ENCODE results near the gene KRTAP12-4. TPM values are rescaled to one million over a fixed set of nuclear protein-coding genes. Genes with fewer than 3 reads are reported as not detected.
"Not testable (repeated sequence)": the region's sequence is repeated elsewhere in the genome, so short reads cannot be mapped to it uniquely, and the experiment has no call there.

Gene KRTAP12-4
- total RNA-seq, 1 donor from 2014 or later, result not detected

GRCh38 chr21:44661567-44661966, 7.1 kb upstream of the KRTAP12-4 start:
- DNase-seq (ENCODE audit: low spot score), result peak; percentile 15
- ATAC-seq; intact Hi-C loops (cut with DNase I): not testable (repeated sequence)

DNA sequence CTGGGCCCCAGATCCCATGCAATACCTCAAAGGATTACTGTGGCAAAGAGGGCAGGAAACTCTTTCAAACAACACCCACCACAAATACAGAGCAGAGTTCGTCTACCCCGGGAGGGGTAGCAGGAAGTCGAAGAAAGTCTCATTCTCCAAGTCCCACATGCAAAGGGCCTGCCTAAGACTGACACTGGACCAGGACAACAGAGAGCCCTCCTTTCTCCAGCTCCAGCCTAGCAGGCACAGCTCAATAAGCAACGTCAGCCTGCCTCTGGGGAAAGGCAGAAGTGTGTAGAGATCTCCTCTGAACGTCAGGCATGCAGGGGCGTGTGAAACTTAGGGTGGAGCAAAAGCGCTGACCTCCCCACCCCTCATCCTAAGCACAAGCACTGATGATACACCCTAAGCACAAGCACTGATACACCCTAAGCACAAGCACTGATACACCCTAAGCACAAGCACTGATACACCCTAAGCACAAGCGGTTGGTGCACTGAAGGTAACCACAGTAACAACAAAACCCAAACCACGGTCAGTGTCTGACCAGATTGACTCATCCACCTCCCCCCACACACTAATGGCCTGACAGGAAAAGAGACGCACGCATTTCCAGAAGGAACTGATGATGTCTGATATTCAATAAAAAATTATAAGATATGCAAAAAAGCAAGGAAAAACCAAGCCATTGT, 4.6 kb upstream of the KRTAP12-4 start:
- intact Hi-C loops (cut with DNase I), result no loop called here
- ATAC-seq, result no peak
- peak; percentile 17 for DNase-seq (ENCODE audit: low spot score)

DNA sequence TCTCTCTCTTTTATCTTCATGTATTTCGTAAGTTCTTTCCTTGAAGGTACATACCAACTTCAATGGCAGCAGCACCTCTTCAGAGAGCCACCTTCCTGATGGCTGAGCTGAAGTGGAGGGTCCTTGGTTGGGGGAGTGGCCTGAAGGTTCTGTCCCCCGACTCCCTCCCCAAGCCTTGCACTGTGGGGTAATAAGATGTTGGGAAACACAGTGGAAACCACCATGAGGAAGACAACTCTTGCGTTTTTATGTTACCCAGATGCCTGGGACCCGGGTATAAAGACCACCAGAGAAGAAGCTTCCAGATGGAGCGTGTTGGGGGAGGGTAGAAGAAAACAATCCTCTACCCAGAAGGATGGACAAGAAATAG, 4.1 kb upstream of the KRTAP12-4 start:
- intact Hi-C loops (cut with DNase I), result no loop called here
- DNase-seq (ENCODE audit: low spot score), result no peak
- ATAC-seq, result no peak

GRCh38 chr21:44657635-44658540, 3.4 kb upstream of the KRTAP12-4 start, which contains the start of gene KRTAP12-3:
TSS of gene KRTAP12-3 (plus strand) at chr21:44657932. CDS start at chr21:44657980, 48 bp downstream.
- intact Hi-C loops (cut with DNase I), result no loop called here
- peak; percentile 15 for ATAC-seq
- DNase-seq (ENCODE audit: low spot score), result peak; percentile 36

DNA sequence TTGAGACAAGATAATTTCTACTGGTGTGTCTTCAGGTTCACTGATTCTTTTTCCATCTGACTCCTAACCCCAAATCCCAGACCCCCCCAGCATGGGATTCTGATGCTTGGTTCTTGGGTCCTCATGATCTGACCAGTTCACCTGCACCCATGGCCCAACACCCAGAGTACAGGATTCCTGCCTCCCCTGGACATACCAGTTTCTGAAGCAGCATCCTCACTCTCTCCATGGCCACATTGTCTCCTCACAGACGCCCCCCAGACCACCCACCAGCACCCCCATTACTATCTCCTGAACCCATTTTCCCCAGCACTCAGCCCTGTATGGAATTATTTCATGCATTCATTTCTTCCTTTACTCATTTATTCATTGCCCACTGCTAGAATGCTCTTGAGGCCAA, 2.4 kb upstream of the KRTAP12-4 start:
- ATAC-seq (no peak), DNase-seq (ENCODE audit: low spot score) (peak; percentile 36)
- intact Hi-C loops (cut with DNase I), result no loop called here

GRCh38 chr21:44653656-44654575, 543 bp downstream of the KRTAP12-4 start:
- DNase-seq (ENCODE audit: low spot score) (peak; percentile 43), ATAC-seq (no peak)
- intact Hi-C loops (cut with DNase I), result no loop called here

GRCh38 chr21:44653123-44653522, 1.3 kb downstream of the KRTAP12-4 start:
- ATAC-seq (no peak), DNase-seq (ENCODE audit: low spot score) (peak; percentile 46)
- intact Hi-C loops (cut with DNase I), result no loop called here

DNA sequence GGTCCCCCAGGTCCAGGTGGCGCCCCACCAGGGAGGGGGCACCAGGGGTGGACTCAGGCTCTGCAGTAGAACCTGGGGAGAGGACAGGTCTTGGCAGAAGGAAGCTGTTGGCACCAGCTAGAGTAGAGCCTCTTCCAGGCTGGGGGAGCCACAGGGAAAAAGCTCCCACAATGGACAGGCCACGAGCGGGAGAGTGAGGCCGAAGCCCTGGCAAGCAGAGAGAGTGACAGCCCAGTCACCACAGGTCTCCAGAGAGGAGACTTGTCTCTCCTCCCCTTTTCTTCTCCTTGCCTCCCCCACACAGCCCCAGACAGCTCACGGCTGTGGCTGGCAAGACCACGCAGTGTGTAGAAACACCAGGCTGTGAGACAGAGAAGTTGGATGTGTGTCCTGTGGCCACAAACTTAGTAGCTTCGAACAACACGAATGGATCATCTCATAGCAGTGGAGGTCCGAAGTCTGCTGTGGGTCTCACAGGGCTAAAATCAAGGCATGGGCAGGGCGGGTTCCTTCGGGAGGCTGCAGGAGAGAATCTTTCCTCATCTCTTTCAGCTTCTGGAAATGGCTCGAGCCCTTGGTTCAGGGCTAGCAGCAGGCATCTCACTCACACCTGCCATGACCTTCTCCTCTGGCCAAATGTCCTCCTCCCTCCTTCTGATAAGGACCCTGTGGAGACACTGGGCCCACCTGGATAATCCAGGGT, 3.3 kb downstream of the KRTAP12-4 start:
- DNase-seq (ENCODE audit: low spot score), result peak; percentile 25
- intact Hi-C loops (cut with DNase I), result no loop called here

DNA sequence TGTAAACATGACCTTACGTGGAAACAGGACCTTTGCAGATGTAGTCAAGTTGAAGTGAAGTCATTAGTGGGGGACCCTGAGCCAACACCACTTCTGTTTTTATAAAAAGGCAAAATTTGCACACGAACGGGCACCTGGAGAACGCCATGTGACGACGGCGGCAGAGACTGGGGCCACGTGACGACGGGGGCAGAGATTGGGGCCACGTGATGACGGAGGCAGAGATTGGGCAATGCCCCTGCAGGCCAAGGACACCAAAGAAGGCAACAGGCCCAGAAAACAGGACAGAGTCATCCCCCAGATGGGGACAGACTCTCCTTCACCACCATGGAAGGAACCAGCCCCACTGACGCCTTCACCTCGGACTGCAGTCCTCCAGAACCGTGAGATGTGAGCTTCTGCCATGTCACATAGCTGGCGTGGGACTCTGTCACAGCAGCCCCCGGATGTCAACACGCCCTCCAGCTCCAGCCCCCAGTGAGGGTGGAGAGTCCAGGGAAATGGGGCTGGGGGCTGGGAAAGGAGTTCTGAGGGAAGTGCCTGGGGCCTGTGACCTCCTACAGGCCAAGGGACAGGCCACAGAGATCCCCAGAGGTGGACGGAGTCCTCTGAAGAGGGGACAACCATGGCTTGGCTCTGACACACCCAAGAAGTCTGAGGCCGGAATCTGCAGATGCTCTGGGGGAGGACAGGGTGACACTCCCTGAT, 4.0 kb downstream of the KRTAP12-4 start:
- intact Hi-C loops (cut with DNase I), result no loop called here
- ATAC-seq (no peak), DNase-seq (ENCODE audit: low spot score) (peak; percentile 38)

More for the DNA sequence above, 3.3 kb downstream of the KRTAP12-4 start:
- no peak for ATAC-seq

GRCh38 chr21:44649521-44650100, 4.8 kb downstream of the KRTAP12-4 start:
- DNase-seq (ENCODE audit: low spot score), result peak; percentile 27
- intact Hi-C loops (cut with DNase I), result no loop called here
- no peak for ATAC-seq

GRCh38 chr21:44648557-44649311, 5.7 kb downstream of the KRTAP12-4 start:
- DNase-seq (ENCODE audit: low spot score) (peak; percentile 50), ATAC-seq (no peak)
- intact Hi-C loops (cut with DNase I), result no loop called here

DNA sequence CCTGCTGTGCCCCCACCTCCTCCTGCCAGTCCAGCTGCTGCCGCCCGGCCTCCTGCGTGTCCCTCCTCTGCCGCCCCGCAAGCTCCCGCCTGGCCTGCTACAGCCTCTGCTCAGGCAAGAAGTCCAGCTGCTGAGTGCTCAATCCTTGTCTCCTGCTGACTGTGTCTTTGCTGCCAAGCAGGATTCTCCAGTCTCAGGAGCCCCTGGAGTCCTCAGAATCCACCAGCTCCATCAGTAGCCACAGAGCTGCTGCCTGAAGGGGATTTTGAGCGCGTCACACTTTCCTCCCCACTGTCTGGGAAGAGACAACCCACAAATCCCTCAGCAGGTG, 7.3 kb downstream of the KRTAP12-4 start:
- DNase-seq (ENCODE audit: low spot score), result peak; percentile 36
- ATAC-seq, result no peak

DNA sequence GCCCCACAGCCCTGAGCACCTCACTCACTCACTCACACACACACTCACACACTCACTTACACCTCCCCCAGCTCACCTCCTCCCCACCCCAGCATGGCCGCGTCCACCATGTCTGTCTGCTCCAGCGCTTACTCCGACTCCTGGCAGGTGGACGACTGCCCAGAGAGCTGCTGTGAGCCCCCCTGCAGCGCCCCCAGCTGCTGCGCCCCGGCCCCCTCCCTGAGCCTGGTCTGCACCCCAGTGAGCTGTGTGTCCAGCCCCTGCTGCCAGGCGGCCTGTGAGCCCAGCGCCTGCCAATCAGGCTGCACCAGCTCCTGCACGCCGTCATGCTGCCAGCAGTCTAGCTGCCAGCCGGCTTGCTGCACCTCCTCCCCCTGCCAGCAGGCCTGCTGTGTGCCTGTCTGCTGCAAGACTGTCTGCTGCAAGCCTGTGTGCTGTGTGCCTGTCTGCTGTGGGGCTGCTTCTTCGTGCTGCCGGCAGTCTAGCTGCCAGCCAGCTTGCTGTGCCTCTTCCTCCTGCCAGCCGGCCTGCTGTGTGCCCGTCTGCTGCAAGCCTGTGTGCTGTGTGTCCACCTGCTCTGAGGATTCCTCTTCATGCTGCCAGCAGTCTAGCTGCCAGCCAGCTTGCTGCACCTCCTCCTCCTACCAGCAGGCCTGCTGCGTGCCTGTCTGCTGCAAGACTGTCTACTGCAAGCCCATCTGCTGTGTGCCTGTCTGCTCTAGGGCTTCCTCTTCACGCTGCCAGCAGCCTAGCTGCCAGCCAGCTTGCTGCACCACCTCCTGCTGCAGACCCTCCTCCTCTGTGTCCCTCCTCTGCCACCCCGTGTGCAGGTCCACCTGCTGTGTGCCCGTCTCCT, 7.9 kb downstream of the KRTAP12-4 start, which contains the start of gene KRTAP10-11:
KRTAP10-11 (plus strand) TSS at position 49 of the 856 bp plus-strand sequence; CDS start at position 94, 45 bp downstream.
- intact Hi-C loops (cut with DNase I); ATAC-seq: not testable (repeated sequence)
- peak; percentile 14 for DNase-seq (ENCODE audit: low spot score)

More for the DNA sequence above, 7.3 kb downstream of the KRTAP12-4 start:
- intact Hi-C loops (cut with DNase I), result no loop called here

DNA sequence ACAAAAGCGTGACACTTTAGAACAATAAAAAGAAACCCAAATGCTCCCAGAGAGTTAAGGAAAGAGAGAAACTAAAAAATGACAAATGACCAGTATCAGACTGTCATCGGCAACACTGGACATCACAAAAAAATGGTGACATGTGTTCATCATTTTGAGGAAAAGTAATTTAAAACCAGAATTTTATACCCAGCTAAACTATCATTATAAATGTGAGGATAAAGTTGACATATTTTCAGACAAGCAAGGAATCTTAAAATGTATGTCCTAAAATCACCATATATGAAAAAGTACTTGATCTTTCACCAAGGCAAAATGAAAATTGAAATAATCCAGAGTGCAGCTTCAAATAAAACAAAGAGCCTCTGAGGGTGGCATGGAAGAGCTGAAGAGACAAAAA, 9.6 kb downstream of the KRTAP12-4 start:
- no peak for DNase-seq (ENCODE audit: low spot score)
- intact Hi-C loops (cut with DNase I), result no loop called here
- ATAC-seq, result no peak

DNA sequence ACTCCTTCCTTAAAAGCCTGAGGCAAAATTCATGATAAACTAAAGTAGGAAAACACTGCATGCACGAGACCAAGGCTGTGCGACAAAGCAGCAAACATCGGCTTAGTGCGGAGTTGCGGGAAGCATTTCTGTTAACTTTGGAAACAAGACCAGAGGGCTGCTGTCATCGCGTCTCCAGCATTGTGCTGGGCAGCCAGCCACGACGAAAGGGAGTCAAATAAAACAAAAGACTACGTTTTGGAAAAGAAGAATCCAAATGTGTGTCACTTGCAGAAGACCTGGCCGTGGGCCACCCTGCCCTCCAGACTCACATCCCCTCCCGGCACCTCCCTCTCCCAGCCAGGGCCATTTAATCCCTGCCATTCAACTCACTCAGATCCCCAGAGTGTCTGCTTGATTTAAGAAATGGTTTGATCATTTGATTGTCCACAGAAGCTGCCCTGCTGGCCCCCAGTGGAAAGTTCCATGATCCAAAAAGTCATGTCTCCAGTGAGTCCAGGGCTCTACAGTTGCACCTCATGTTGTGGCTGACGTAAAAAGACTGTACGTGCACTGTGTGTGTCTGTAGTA, 10.6 kb downstream of the KRTAP12-4 start:
- intact Hi-C loops (cut with DNase I), result no loop called here
- no peak for ATAC-seq

GRCh38 chr21:44640761-44641160, 13.7 kb downstream of the KRTAP12-4 start:
- ATAC-seq, result no peak
- intact Hi-C loops (cut with DNase I), result no loop called here
- DNase-seq (ENCODE audit: low spot score), result peak; percentile 15

More for the DNA sequence above, 10.6 kb downstream of the KRTAP12-4 start:
- DNase-seq (ENCODE audit: low spot score), result peak; percentile 35
